Right forelimb (tissue), 1 donor: ENCODE data around the gene GLCE.

Experiments used
- DNase-seq: peaks from one replicate; pipeline ENCODE4 v3.0.0-alpha.2; 2018

Gene GLCE

GRCh38 chr15:69210574-69210973, 50.1 kb downstream of the GLCE start:
- no peak for DNase-seq

- no peak for DNase-seq
Measured at GRCh38 chr15:69213786-69214185, 53.4 kb downstream of the GLCE start.

GRCh38 chr15:69215314-69216035, 55.0 kb downstream of the GLCE start:
- DNase-seq = no peak

- DNase-seq = no peak
Measured at GRCh38 chr15:69217381-69217780, 56.9 kb downstream of the GLCE start.

GRCh38 chr15:69219690-69220089, 59.3 kb downstream of the GLCE start:
- no peak for DNase-seq

- no peak for DNase-seq
Measured at GRCh38 chr15:69222002-69222474, 61.6 kb downstream of the GLCE start.

GRCh38 chr15:69223083-69223813, 62.8 kb downstream of the GLCE start:
- DNase-seq = no peak

- no peak for DNase-seq
Measured at GRCh38 chr15:69224383-69224782, 63.9 kb downstream of the GLCE start.

- no peak for DNase-seq
Measured at GRCh38 chr15:69225355-69226022, 65.1 kb downstream of the GLCE start.

GRCh38 chr15:69226023-69226355, 65.6 kb downstream of the GLCE start:
- no peak for DNase-seq

- no peak for DNase-seq
Measured at GRCh38 chr15:69232144-69232543, 71.7 kb downstream of the GLCE start.

GRCh38 chr15:69232765-69233164, 72.3 kb downstream of the GLCE start:
- no peak for DNase-seq

- DNase-seq = no peak
Measured at GRCh38 chr15:69234676-69235075, 74.2 kb downstream of the GLCE start.

- DNase-seq = no peak
Measured at GRCh38 chr15:69236505-69236904, 76.1 kb downstream of the GLCE start.

GRCh38 chr15:69237718-69238117, 77.3 kb downstream of the GLCE start:
- no peak for DNase-seq

- DNase-seq = no peak
Measured at GRCh38 chr15:69244798-69245197, 84.4 kb downstream of the GLCE start.

- DNase-seq = no peak
Measured at GRCh38 chr15:69253156-69253555, 92.7 kb downstream of the GLCE start.

GRCh38 chr15:69265347-69265955, 105.0 kb downstream of the GLCE start:
- no peak for DNase-seq

- no peak for DNase-seq
Measured at GRCh38 chr15:69271217-69271616, 110.8 kb downstream of the GLCE start.

- no peak for DNase-seq
Measured at GRCh38 chr15:69272139-69272538, 111.7 kb downstream of the GLCE start.

GRCh38 chr15:69272891-69273290, 112.5 kb downstream of the GLCE start:
- DNase-seq = no peak

GRCh38 chr15:69275074-69275670, 114.7 kb downstream of the GLCE start:
- no peak for DNase-seq

GRCh38 chr15:69275933-69276560, 115.6 kb downstream of the GLCE start:
- DNase-seq = no peak
